Measurements from ENCODE around the gene MED6. TPM values are rescaled to one million over a fixed set of nuclear protein-coding genes. Genes with fewer than 3 reads are reported as not detected.

MED6 gene
- total RNA-seq, 1 experiment from 2014 or later, result 55.3 TPM

DNA sequence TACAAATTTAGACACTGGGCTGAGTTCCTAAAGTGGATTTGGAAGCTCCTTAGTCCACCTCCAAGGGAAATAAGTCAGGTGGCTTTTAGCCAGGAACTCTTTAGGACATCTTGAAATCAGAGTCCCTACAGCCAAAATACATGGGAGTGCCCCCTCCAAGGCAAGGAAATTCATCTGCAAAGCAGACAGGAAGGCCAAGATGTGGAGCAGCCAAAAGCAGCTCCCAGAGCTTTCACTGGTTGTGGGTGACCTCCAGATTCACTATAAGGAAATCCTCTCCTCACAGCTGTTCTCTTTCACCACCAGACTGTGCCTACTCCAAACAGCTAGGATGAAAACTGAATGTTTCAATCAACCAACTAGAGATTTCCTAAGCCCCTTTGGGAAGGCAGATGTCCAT lies 47.9 kb upstream of the MED6 start:
- Histone ChIP-seq H3K9me3 (ENCODE audit: control insufficient read depth, low read depth, low read length) (no peaks in the 10 kb centered on the region), H2AFZ (ENCODE audit: low read length) (no peak overlapping the region), H2BK15ac (ENCODE audit: low read depth, low read length) (no peak overlapping the region), H2BK12ac (ENCODE audit: insufficient read length, low read depth, low read length) (no peak overlapping the region), H3T11ph (ENCODE audit: low read length) (no peak overlapping the region), H2BK120ac (ENCODE audit: low read depth, low read length, poor library complexity, severe bottlenecking) (no peak overlapping the region), H2BK5ac (ENCODE audit: insufficient read length, low read length) (no peak overlapping the region), H3K4ac (ENCODE audit: low read depth, low read length) (no peak overlapping the region), H3K9ac (ENCODE audit: extremely low read depth, insufficient read length, low read length) (no peak overlapping the region), H3K4me2 (ENCODE audit: insufficient read depth, insufficient read length, low read length) (no peak overlapping the region), H4K20me1 (ENCODE audit: control insufficient read depth, insufficient read depth, insufficient read length) (no peaks in the 10 kb centered on the region), H4K5ac (ENCODE audit: insufficient read length, low read depth, low read length) (no peak overlapping the region), H4K8ac (replicated peaks; ENCODE audit: insufficient read length, low read depth, low read length) (no peak overlapping the region), H4K91ac (ENCODE audit: insufficient read length, low read depth, low read length) (no peak overlapping the region), H3K23ac (ENCODE audit: insufficient read length, low read depth, low read length) (no peak overlapping the region), H3K27me3 (ENCODE audit: insufficient read depth, low read length) (no peaks in the 10 kb centered on the region; the same call in 1 of the 2 replicates), H3K18ac (ENCODE audit: insufficient read length, low read depth, low read length) (no peak overlapping the region), H3K79me2 (ENCODE audit: insufficient read depth, low read length) (peaks cover 45% of the 10 kb centered on the region; the same call in 1 of the 2 replicates), H3K23me2 (ENCODE audit: insufficient read length, low read depth, low read length, poor library complexity, severe bottlenecking) (peaks cover 2% of the 10 kb centered on the region), H2AK5ac (ENCODE audit: insufficient read length, low read length) (no peak overlapping the region), H3K56ac (ENCODE audit: insufficient read length, low read depth, low read length) (no peak overlapping the region), H3K27ac (ENCODE audit: insufficient read length, low read depth, low read length) (no peak overlapping the region), H3K79me1 (ENCODE audit: insufficient read depth, low read depth, low read length, poor library complexity, severe bottlenecking) (peaks cover 4% of the 10 kb centered on the region), H3K4me1 (ENCODE audit: insufficient read depth, low read length) (peaks cover 34% of the 10 kb centered on the region), H3K14ac (ENCODE audit: insufficient read depth, low read length) (no peak overlapping the region), H2BK20ac (ENCODE audit: low read depth, low read length, poor library complexity, severe bottlenecking) (no peak overlapping the region)
- H3K9me3 Mint-ChIP-seq, result no peaks in the 10 kb centered on the region
- no peaks in the 10 kb centered on the region for H3K27me3 Mint-ChIP-seq (ENCODE audit: low read depth)
- no peak overlapping the region for H3K4me3 Mint-ChIP-seq
- no peak for TF ChIP-seq CTCF (conservative IDR thresholded peaks at IDR 0.05)
- H3K36me3 Mint-ChIP-seq (ENCODE audit: insufficient read depth in 1 of 3, low read depth in 3 of 3), result peaks cover 17 to 29% (median 24%) of the 10 kb centered on the region in 3 experiments
- no peak overlapping the region for H3K27ac Mint-ChIP-seq
- no peak for DNase-seq
- H3K4me1 Mint-ChIP-seq, result peaks cover 57 to 71% of the 10 kb centered on the region in 2 experiments
